H1 (cell line): Measurements from ENCODE around the gene ABCA2.

ENCODE experiments used
- CREB1 ChIP-seq: IDR thresholded peaks from 2 replicates; pipeline ENCODE4 v1.6.1; 2012; ENCODE audit warnings: inconsistent platforms
- CTCF ChIP-seq, 3 experiments: IDR thresholded peaks; 1 replicate in 2 of 3; 2 replicates in 1 of 3; pipeline versions ENCODE4 v1.5.1 to v1.6.1; 2011; ENCODE audit warnings: low read length in 3 of 3, mild to moderate bottlenecking in 3 of 3, inconsistent platforms in 2 of 3, low read depth in 1 of 3, moderate library complexity in 1 of 3; ENCODE audit not compliant: insufficient read depth in 1 of 3; ENCODE audit errors: control extremely low read depth in 1 of 3
- SIN3A ChIP-seq, 2 experiments: IDR thresholded peaks in 1 of 2; conservative IDR thresholded peaks in 1 of 2; 2 replicates each; pipeline ENCODE4 v1.6.1; 2011 to 2012; ENCODE audit warnings: low read length in 2 of 2, improper control_type of control experiment in 1 of 2, low read depth in 1 of 2, mild to moderate bottlenecking in 1 of 2
- ZNF274 ChIP-seq: IDR thresholded peaks from 2 replicates; pipeline ENCODE4 v1.7.0; 2012; ENCODE audit warnings: low read length, borderline replicate concordance; ENCODE audit errors: extremely low read depth

- no peak for TF ChIP-seq CREB1
- no peak for TF ChIP-seq CTCF (IDR thresholded peaks at IDR 0.05; ENCODE audit: control extremely low read depth in 1 of 3, insufficient read depth in 1 of 3, low read depth in 1 of 3, low read length in 3 of 3)
- no peak for TF ChIP-seq SIN3A (conservative IDR thresholded peaks at IDR 0.05 in 1 of 2, IDR thresholded peaks at IDR 0.05 in 1 of 2; ENCODE audit: low read depth in 1 of 2, low read length in 2 of 2)
- TF ChIP-seq ZNF274, result no peak
Observed at GRCh38 chr9:137065336-137065967, 37.4 kb upstream of the ABCA2 start.
